Activated T-helper 1 cell treated with anti-CD3 and anti-CD28 coated beads, Interleukin-12 subunit alpha, Interleukin-12 subunit beta, Interleukin-2, Interleukin-4 antibody, amounts not matched to agents 30 ng/mL and 10 ng/mL and 1 ng/mL, durations not matched to agents 14 hours and 24 hours and 36 hours (primary cell): Measurements from ENCODE around the gene SAMD4B. TPM values are rescaled to one million over a fixed set of nuclear protein-coding genes. Genes with fewer than 3 reads are reported as not detected.
"Not testable (repeated sequence)": the region's sequence is repeated elsewhere in the genome, so short reads cannot be mapped to it uniquely, and the experiment has no call there.

Experiments
- DNase-seq: peaks from one replicate; pipeline ENCODE4 v3.0.0; 2021; ENCODE audit warnings: low spot score
- H3K27ac Mint-ChIP-seq: one replicate; pipeline ENCODE4 v1.8.0; 2021; ENCODE audit warnings: mild to moderate bottlenecking, mixed read lengths
- H3K27me3 Mint-ChIP-seq: one replicate; pipeline ENCODE4 v1.8.0; 2022; ENCODE audit warnings: mild to moderate bottlenecking, moderate library complexity, mixed read lengths; ENCODE audit not compliant: insufficient read depth
- H3K36me3 Mint-ChIP-seq: one replicate; pipeline ENCODE4 v1.8.0; 2021; ENCODE audit warnings: low read depth, mixed read lengths
- H3K4me1 Mint-ChIP-seq: one replicate; pipeline ENCODE4 v1.8.0; 2021; ENCODE audit warnings: low read depth, mixed read lengths
- H3K4me3 Mint-ChIP-seq: one replicate; pipeline ENCODE4 v1.8.0; 2021; ENCODE audit warnings: mild to moderate bottlenecking, moderate library complexity, mixed read lengths
- H3K9me3 Mint-ChIP-seq: one replicate; pipeline ENCODE4 v1.8.0; 2021; ENCODE audit warnings: mixed read lengths
- intact Hi-C: fragments of 100-400 bp; cut with micrococcal nuclease; formaldehyde crosslinking; loops from one replicate; pipeline ENCODE4 v1.15.1; 2024
- total RNA-seq: library from RNA; stranded (reverse); gene quantifications from 2 replicates; pipeline ENCODE4 v1.2.3, GENCODE V29; 2022

SAMD4B gene
- total RNA-seq, 1 donor from 2014 or later = 71.8 TPM

DNA sequence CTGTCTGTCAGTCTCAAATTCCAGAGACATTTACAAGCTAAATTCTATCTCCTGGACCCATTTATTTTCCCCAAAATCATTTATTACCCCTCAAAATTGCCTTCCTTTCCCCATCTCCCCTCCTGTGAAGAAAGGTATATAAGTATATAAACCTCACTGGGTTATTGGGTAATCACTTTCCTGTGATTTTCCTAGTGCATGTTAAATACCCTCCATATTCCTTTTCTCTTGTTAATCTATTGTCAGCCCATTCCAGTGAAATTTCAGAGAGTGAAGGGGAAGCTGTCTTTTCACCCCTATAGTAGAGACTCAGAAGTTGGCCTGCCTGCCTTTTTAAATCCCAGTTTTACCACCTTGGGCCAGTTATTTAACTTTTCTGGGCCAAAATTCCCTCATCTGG is 36.1 kb upstream of the SAMD4B start:
- Mint-ChIP-seq H3K36me3 (peaks cover 20% of the 10 kb centered on the region), H3K27me3 (no peaks in the 10 kb centered on the region), H3K27ac (no peak overlapping the region), H3K4me3 (no peak overlapping the region), H3K9me3 (no peaks in the 10 kb centered on the region), H3K4me1 (peaks cover 10% of the 10 kb centered on the region)
- DNase-seq = no peak
- intact Hi-C loops = no loop called here

DNA sequence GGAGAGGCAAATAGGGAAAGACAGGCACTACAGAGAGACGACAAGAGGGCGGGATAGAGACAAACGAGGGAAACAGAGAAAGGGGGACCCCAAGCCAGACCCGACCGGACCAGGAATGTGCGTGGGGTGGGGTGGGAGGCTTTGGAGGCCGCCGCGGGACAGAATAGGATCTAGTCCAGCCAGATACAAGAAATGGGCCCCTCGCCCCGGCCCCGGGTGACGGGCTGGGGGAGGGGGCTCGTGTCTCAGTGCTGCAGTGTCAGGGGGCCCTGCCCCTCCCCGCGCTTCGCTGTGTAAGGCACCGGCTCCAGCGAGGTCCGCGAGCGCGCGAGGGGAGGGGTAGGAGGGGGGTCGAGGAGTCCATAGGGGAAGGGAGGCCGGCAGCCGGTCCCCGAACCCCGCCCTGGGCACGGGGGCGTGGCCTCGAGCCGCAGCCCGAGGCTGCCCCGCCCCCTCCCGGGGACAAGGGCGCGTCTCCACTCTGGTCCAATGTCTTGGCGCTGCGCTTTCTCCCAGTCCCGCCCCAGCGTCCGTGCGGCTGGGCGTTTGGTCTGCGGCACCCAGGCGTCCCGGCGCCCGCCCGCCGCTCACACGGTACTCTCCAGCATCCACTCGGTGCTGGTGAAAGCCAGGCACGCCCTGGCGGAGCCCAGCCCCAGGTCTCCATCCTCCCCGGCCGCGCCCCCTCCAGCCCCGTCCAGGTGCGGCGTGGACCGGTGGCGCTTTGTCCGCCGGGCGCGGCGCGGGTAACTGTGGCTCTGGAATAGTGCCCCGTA is 35.0 kb upstream of the SAMD4B start:
- DNase-seq = no peak
- intact Hi-C loops = no loop called here
- H3K9me3 Mint-ChIP-seq = no peaks in the 10 kb centered on the region
- no peak overlapping the region for H3K4me3 Mint-ChIP-seq
- H3K4me1 Mint-ChIP-seq = peaks cover 17% of the 10 kb centered on the region
- H3K27ac Mint-ChIP-seq = no peak overlapping the region
- peaks cover 26% of the 10 kb centered on the region for H3K36me3 Mint-ChIP-seq
- H3K27me3 Mint-ChIP-seq = no peaks in the 10 kb centered on the region

DNA sequence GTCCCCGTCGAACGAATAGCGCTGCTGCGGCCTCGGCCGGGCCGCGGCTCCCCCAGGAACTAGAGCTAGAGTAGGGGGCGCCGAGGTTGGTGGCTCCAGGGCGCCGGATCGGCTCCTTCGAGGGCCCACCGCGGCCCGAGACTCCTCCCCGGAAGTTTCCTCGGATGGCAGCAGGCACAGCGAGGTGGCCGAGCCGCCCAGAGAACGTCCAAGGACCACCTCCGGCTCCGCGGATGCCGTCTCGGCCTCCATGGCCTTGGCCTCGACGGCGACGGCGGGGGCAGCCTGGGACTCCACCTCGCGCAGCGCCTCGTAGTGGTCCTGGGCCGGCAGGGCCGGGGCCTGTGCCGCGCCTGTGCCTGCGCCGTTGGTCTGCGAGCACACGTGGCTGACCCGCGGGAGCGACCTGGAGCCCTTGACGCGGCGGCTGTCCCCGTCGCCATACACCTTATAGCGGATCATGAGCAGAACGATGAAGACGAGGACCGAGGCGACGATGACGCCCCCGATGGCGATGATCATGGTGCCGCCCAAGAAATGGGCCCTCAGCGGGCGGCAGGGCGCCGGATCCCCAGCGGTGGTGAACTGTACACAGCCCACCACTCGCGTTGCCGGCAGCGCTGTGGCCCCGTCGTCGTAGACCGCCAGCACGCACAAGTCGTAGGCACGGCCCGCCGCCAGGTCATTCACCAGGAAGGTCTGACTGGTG is 34.2 kb upstream of the SAMD4B start:
- no peak for DNase-seq
- intact Hi-C loops = no loop called here
- Mint-ChIP-seq H3K4me3 (no peak overlapping the region), H3K27ac (no peak overlapping the region), H3K27me3 (no peaks in the 10 kb centered on the region), H3K4me1 (peaks cover 17% of the 10 kb centered on the region), H3K9me3 (no peaks in the 10 kb centered on the region), H3K36me3 (peaks cover 29% of the 10 kb centered on the region)

DNA sequence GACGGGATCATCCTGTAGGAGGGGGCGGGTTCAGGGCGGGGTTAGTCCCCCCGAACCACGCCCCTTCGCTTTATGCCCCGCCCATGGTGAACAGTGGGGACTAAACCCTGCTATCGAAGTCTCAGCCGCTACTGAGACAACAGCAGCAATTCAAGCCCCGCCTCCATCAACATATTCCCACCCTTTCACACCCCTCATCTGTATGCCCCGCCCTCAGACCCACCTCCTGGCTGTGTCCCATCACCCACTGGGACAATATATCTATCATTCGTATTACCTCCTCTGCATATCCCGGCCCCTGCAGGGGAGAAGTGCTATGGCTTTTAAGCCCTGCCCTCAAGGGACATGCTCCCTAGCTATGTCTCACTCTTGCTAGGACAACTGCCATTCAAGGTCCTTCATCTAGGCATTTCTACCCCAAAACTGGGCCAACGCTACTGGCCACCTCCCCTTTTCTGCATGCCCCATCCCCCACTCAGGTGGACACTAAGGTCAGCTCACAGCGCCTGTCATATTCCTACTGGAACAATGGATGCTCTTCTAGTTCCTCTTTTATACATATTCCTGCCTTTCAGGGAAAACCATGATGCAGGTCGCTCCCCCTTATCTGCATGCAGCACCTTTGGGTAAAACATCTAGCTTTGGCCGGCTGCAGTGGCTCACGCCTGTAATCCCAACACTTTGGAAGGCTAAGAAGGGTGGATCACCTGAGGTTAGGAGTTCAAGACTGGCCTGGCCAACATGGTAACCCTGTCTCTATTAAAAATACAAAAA is 33.5 kb upstream of the SAMD4B start:
- Mint-ChIP-seq H3K4me1 (peaks cover 17% of the 10 kb centered on the region), H3K4me3 (no peak overlapping the region), H3K9me3 (no peaks in the 10 kb centered on the region), H3K27ac (no peak overlapping the region), H3K27me3 (no peaks in the 10 kb centered on the region), H3K36me3 (peaks cover 33% of the 10 kb centered on the region)
- no peak for DNase-seq
- intact Hi-C loops = no loop called here

DNA sequence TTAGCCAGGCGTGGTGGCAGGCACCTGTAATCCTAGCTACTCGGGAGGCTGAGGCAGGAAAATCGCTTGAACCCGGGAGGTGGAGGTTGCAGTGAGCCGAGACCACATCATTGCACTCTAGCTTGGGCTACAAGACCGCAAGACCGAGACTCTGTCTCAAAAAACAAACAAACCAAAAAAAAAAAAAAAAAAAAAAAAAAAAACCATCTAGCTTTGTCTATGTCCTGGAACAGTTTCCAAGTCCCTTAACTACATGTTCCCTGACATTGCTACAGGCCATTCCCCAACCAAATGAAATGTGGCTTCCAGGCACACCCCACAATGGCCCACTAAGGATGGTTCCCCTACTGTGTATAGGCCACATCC is 32.9 kb upstream of the SAMD4B start:
- H3K27ac Mint-ChIP-seq, intact Hi-C loops, H3K27me3 Mint-ChIP-seq, DNase-seq, H3K9me3 Mint-ChIP-seq, H3K4me3 Mint-ChIP-seq: not testable (repeated sequence)
- Mint-ChIP-seq H3K36me3 (peaks cover 35% of the 10 kb centered on the region), H3K4me1 (peaks cover 17% of the 10 kb centered on the region)

DNA sequence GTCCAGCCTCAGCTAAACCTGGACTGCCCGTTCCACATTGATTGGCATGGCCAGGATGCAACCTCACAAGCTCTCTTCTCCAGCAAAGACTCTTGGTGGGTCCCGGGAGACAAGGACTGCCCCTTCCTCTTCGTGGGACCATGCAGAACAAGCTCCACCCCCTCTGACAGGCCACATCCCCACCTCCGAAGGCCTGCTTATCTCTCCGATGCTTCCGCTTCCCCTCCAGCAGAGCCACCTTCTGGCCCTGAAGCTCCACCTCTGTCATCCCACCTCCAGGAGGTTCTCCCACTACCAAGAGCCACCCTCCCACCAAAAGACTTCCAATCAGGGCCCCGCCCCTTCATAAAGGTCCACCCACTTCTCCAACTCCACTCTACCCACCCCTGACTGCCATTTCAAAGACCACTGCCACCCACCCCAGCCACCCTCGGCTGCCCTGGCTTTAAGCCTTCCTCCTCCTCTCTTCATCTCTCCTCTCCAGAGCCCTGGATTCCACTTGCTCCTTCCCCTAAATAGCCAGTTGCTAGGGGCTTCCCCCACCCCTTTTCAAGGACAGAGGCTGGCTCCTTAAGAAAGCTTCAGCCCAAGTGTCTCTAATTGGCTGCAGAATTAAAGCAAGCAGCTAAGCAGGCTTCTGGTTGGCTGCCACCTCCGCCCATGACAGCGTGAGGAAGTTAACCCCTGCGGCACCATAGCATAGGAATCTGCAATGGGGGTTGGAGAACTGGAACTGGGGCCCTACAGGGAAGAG is 31.5 kb upstream of the SAMD4B start:
- DNase-seq = no peak
- Mint-ChIP-seq H3K4me1 (peaks cover 17% of the 10 kb centered on the region), H3K9me3 (no peaks in the 10 kb centered on the region), H3K4me3 (no peak overlapping the region), H3K27ac (no peak overlapping the region), H3K27me3 (no peaks in the 10 kb centered on the region), H3K36me3 (peaks cover 35% of the 10 kb centered on the region)
- intact Hi-C loops = no loop called here

DNA sequence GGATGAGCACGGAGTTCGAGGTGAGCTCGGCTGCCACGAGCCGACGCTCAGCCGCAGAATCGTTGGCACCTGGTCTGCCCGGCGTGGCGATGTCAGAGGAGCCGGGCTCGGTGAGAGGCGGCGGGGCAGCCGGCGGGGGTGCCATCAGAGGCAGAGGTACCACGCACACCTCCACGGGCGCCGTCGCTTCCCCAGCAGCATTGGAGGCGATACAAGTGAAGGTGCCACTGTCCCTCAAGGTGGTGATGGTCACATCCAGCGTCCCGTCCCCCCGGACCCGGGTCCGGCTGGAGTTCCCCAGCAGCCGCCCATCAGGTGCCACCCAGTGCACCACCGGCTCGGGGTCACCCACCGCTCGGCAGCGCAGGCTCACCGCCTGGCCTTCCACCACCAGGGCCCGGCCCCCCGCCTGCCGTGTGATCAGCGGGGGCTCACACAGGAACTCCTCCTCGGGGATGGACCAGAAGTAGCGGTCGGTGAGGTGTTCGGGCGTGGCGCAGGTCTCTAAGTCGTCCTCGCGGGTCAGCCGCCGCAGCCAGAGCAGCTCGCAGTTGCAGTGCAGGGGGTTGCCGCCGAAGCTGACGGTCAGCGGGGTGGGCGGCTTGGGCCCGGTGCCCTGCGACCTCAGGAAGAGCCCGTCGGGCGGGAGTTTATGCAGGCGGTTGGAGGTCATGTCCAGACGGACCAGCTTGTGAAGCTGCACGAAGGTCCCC is 28.0 kb upstream of the SAMD4B start:
- H3K27me3 Mint-ChIP-seq = no peaks in the 10 kb centered on the region
- H3K36me3 Mint-ChIP-seq = peaks cover 31% of the 10 kb centered on the region

DNA sequence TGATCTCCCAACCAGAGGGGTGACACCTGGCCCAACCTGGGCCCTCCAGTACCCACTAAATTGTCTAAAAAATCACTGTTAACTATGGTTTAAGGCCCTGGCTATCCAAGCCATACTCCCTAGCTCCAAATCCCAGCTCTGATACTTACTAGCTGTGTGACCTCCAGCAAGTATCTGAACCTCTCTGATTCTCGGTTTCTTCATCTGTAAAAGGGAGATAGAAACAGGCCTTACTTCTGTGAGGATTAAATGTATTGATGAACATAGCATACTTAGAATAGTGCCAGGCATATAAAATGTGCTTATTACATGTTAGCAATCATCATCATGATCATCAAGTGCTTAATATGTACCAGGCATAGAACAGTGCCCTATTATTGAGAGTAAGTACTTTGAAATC is 26.3 kb upstream of the SAMD4B start:
- Mint-ChIP-seq H3K36me3 (peaks cover 29% of the 10 kb centered on the region), H3K4me3 (no peak overlapping the region), H3K9me3 (no peaks in the 10 kb centered on the region), H3K4me1 (peaks cover 17% of the 10 kb centered on the region), H3K27ac (no peak overlapping the region), H3K27me3 (no peaks in the 10 kb centered on the region)
- DNase-seq = no peak
- intact Hi-C loops = no loop called here

More for the DNA sequence above, 28.0 kb upstream of the SAMD4B start:
- intact Hi-C loops = no loop called here
- H3K4me1 Mint-ChIP-seq = peaks cover 21% of the 10 kb centered on the region
- H3K4me3 Mint-ChIP-seq = no peak overlapping the region
- DNase-seq = no peak
- H3K27ac Mint-ChIP-seq = no peak overlapping the region
- H3K9me3 Mint-ChIP-seq = no peaks in the 10 kb centered on the region

DNA sequence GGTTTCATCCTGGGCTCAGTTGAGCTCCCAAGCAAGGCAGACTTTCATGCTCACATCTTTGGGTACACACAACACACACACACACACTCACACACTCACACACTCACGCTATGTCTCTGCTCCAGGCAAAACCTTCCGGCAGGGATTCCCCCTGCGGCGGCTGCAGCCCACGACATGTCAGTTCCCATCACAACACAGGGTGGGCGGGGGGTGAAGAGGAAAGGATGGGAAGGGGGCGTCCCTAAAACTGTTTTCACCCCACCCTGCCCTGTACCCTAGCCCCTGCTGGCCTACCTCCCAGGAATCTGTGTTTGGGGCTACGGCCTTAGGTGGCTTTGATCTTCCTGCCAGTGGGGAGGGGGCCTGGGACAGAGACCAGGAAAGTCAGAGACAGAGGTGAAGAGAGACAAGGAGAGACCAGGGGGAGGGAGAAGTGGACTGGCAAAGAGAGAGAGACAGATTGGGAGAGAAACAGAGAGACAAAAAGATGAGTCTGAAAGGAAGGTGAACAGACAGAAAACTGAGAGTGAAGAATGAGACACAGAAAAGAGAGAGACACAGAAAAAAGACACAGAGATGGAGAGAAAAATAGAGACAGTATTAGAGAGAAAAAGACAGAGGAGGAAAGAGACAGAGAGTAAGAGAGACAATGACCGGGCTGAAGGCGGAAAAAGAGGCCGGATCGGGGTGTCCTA is 25.4 kb upstream of the SAMD4B start:
- DNase-seq = no peak
- no peak overlapping the region for H3K27ac Mint-ChIP-seq
- no peaks in the 10 kb centered on the region for H3K9me3 Mint-ChIP-seq
- H3K4me1 Mint-ChIP-seq = peaks cover 17% of the 10 kb centered on the region
- H3K36me3 Mint-ChIP-seq = peaks cover 21% of the 10 kb centered on the region
- intact Hi-C loops = no loop called here
- H3K4me3 Mint-ChIP-seq = no peak overlapping the region
- H3K27me3 Mint-ChIP-seq = no peaks in the 10 kb centered on the region

DNA sequence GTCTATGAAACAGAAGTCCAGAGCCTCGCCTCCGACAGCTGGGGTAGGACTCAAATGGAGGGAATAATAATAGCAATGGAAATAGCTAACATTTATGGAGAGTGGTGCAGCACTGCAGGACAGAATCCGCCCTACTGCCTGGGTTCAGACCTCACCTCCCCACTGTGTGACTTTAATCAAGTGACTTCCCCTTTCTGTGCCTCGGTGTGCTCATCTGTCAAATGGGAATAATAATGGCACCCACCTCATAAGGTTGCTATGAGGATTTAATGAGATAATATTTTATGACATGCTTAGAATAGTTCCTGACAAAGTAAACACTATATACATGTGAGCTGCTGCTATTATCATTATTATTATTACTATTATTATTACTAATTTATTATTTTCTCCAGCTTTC is 24.7 kb upstream of the SAMD4B start:
- Mint-ChIP-seq H3K27ac (no peak overlapping the region), H3K27me3 (no peaks in the 10 kb centered on the region)
- intact Hi-C loops = no loop called here

DNA sequence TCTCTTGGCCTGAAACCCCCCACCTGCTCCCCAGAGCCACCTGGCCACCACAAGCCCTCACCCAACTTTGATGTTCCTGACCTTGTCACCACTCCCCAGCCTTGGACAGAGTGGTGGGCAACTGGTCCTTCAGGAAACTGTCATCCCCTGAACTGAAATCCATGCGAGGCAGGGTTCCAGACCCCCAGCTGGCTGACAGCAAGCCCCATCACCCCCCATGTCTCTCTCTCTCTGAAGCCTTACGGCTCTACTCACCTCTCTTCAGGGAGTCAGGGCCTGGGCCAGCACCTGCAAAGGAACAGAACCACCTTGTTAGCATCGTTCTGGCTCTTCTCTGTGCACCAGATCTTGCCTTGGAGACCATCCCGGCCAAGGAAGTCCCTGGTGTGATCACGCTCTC is 24.1 kb upstream of the SAMD4B start:
- peaks cover 21% of the 10 kb centered on the region for H3K4me1 Mint-ChIP-seq
- H3K27me3 Mint-ChIP-seq = no peaks in the 10 kb centered on the region
- intact Hi-C loops = no loop called here

More for the DNA sequence above, 24.7 kb upstream of the SAMD4B start:
- peaks cover 17% of the 10 kb centered on the region for H3K4me1 Mint-ChIP-seq
- H3K36me3 Mint-ChIP-seq = peaks cover 21% of the 10 kb centered on the region
- no peaks in the 10 kb centered on the region for H3K9me3 Mint-ChIP-seq
- no peak for DNase-seq
- no peak overlapping the region for H3K4me3 Mint-ChIP-seq

DNA sequence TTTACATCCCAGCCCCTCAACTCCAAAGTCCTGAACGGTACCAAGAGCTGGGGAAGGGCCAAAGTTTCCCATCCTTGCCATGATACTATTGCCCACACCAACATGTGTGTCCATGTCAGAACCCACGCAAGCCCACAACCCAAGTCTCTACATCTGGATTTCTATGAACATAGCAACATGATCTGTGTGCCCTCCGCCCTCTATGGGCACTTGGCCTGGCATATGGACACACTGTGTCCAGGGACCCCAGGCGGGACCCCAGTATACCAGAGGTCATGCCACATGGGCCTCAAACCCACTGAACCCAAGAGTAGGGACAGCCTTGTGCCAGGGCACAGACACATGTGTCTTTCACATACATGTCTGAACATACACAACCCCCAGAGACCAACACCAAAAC is 23.5 kb upstream of the SAMD4B start:
- intact Hi-C loops = no loop called here
- no peaks in the 10 kb centered on the region for H3K9me3 Mint-ChIP-seq
- DNase-seq = no peak
- no peak overlapping the region for H3K27ac Mint-ChIP-seq
- peaks cover 23% of the 10 kb centered on the region for H3K4me1 Mint-ChIP-seq
- no peaks in the 10 kb centered on the region for H3K27me3 Mint-ChIP-seq
- H3K4me3 Mint-ChIP-seq = peak overlapping the region; percentile 81
- peaks cover 14% of the 10 kb centered on the region for H3K36me3 Mint-ChIP-seq

More for the DNA sequence above, 24.1 kb upstream of the SAMD4B start:
- no peak for DNase-seq
- H3K36me3 Mint-ChIP-seq = peaks cover 18% of the 10 kb centered on the region
- no peaks in the 10 kb centered on the region for H3K9me3 Mint-ChIP-seq
- H3K27ac Mint-ChIP-seq = no peak overlapping the region
- no peak overlapping the region for H3K4me3 Mint-ChIP-seq
